Raji (cell line): ENCODE data around the gene NF1.

Experiments used
- POLR2A ChIP-seq: IDR thresholded peaks from 2 replicates; pipeline ENCODE4 v1.6.1; 2011; ENCODE audit warnings: low read depth, low read length, control low read depth; ENCODE audit not compliant: insufficient read depth

Gene NF1

GRCh38 chr17:31111183-31111582, 16.4 kb downstream of the NF1 start:
- no peak for TF ChIP-seq POLR2A

GRCh38 chr17:31112001-31112661, 17.4 kb downstream of the NF1 start:
- no peak for TF ChIP-seq POLR2A

GRCh38 chr17:31113939-31114338, 19.2 kb downstream of the NF1 start:
- no peak for TF ChIP-seq POLR2A

GRCh38 chr17:31114956-31115555, 20.3 kb downstream of the NF1 start:
- TF ChIP-seq POLR2A, result no peak

GRCh38 chr17:31116167-31116566, 21.4 kb downstream of the NF1 start:
- no peak for TF ChIP-seq POLR2A

GRCh38 chr17:31122746-31123145, 28.0 kb downstream of the NF1 start:
- TF ChIP-seq POLR2A, result no peak

- TF ChIP-seq POLR2A, result no peak
These were observed 31.5 kb downstream of the NF1 start for GRCh38 chr17:31126318-31126717.

- no peak for TF ChIP-seq POLR2A
These were observed 33.5 kb downstream of the NF1 start for GRCh38 chr17:31128241-31128640.

GRCh38 chr17:31130286-31131224, 35.8 kb downstream of the NF1 start:
- no peak for TF ChIP-seq POLR2A

GRCh38 chr17:31131299-31131698, 36.5 kb downstream of the NF1 start:
- TF ChIP-seq POLR2A, result no peak

- no peak for TF ChIP-seq POLR2A
These were observed 38.2 kb downstream of the NF1 start for GRCh38 chr17:31132977-31133376.

GRCh38 chr17:31134576-31134975, 39.8 kb downstream of the NF1 start:
- TF ChIP-seq POLR2A, result no peak

GRCh38 chr17:31136319-31136718, 41.5 kb downstream of the NF1 start:
- TF ChIP-seq POLR2A, result no peak

GRCh38 chr17:31140111-31140510, 45.3 kb downstream of the NF1 start:
- TF ChIP-seq POLR2A, result no peak

- TF ChIP-seq POLR2A, result no peak
These were observed 49.7 kb downstream of the NF1 start for GRCh38 chr17:31144428-31144827.

- TF ChIP-seq POLR2A, result no peak
These were observed 50.1 kb downstream of the NF1 start for GRCh38 chr17:31144836-31145235.
